ENCODE measurements around the gene MEST. TPM values are rescaled to one million over a fixed set of nuclear protein-coding genes. Genes with fewer than 3 reads are reported as not detected.

Gene MEST
- total and polyA plus RNA-seq, 9 donors = 16.2 to 64.5 (median 35.5) TPM

GRCh38 chr7:130489140-130489983, 2.5 kb upstream of the MEST start:
- no peak for DNase-seq
- H3K36me3 ChIP-seq = no peaks in the 10 kb centered on the region
- no peak overlapping the region for H3K4me3 ChIP-seq

GRCh38 chr7:130490311-130490791, 1.5 kb upstream of the MEST start:
- no peaks in the 10 kb centered on the region for H3K27me3 ChIP-seq
- peak in 1 of 5 donors; percentile 23 for DNase-seq
- WGBS, 3 donors = 53 to 64% (median 57%) methylated on average over 21 of the region's 21 CpGs
- no peaks in the 10 kb centered on the region for H3K36me3 ChIP-seq
- H3K27ac ChIP-seq = peak overlapping the region; percentile 27 to 28
- peaks cover 7% of the 10 kb centered on the region for H3K4me1 ChIP-seq (ENCODE audit: insufficient read depth)
- intact Hi-C loops (cut with DNase I) = loop anchor here in 3 of 4 donors (5.0 to 10.0 kb wide), 3 partner anchors 213 to 418 kb away; partner anchors contain the start of gene KLHDC10 (in 1 of the 3)
- TF ChIP-seq CTCF (IDR thresholded peaks at IDR 0.05) (no peak), EP300 (IDR thresholded peaks at IDR 0.05) (no peak), POLR2A (IDR thresholded peaks at IDR 0.05) (no peak)
- H3K4me3 ChIP-seq = no peak overlapping the region
- no peaks in the 10 kb centered on the region for H3K9me3 ChIP-seq

More at GRCh38 chr7:130489140-130489983, 2.5 kb upstream of the MEST start:
- TF ChIP-seq POLR2A (IDR thresholded peaks at IDR 0.05) (no peak), EP300 (IDR thresholded peaks at IDR 0.05) (no peak)
- Histone ChIP-seq H3K9me3 (no peaks in the 10 kb centered on the region), H3K27me3 (no peaks in the 10 kb centered on the region), H3K4me1 (ENCODE audit: insufficient read depth) (peaks cover 5% of the 10 kb centered on the region), H3K27ac (peak overlapping the region in 1 of 2 donors; percentile 28)
- WGBS, 3 donors = 21 to 25% (median 23%) methylated on average over 10 of the region's 10 CpGs
- intact Hi-C loops (cut with DNase I) = no loop called here

DNA sequence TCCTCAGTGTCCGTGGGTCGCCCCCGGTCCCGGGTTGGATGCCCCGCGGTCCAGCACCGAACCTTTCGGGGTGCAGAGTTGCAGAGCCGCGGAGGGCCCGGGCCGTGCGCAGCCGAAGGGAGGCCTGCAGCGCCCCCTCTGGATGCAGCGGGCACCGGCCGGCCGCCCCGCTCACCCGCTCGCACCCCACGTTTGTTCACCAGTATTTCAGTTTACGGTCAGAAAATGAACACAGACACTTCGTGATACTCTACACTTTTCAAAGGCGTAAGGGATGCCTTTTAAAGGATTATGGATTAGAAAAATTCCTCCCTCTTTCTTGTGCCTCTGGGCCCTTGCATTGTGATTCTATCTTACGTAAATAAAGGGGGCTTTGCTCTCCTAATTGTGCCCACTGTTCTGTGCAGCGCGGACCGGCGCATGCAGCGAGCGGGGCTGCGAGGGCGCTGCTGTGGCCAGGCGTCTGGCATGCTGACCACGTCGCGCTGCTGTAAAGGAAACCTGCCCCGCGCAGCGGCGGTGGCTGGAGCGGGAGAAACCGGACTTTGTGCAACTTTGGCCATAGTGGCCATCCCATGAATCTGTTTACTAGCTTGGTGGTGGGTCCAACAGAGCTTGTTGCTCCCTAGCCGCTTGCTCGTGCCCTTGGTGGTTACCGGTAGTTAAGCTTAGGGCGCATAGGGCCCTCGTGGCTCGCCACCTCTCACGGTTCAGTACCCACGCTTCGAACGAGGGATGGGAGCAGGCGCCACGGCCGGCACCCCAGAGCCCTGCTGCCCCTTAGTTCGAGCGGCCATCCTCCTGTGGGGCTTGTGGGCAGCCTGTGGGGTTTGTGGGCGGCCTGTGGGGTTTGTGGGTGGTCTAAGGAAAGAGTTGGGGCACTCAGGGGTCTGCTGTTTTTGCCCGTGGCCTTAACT, 739 bp upstream of the MEST start:
- Histone ChIP-seq H3K27me3 (no peaks in the 10 kb centered on the region), H3K27ac (peak overlapping the region; percentile 27 to 28), H3K4me3 (peak overlapping the region; percentile 38), H3K36me3 (no peaks in the 10 kb centered on the region), H3K4me1 (ENCODE audit: insufficient read depth) (peaks cover 4% of the 10 kb centered on the region), H3K9me3 (no peaks in the 10 kb centered on the region)
- intact Hi-C loops (cut with DNase I) = loop anchor here in 3 of 4 donors (5.0 to 10.0 kb wide), 3 partner anchors 214 to 419 kb away; partner anchors contain the start of gene KLHDC10 (in 1 of the 3)
- DNase-seq = peak; percentile 41 to 80 (median 72)
- WGBS, 3 donors = 45 to 60% (median 55%) methylated on average over 62 of the region's 62 CpGs
- peak; percentile 43 to 63 (median 57) for TF ChIP-seq CTCF (IDR thresholded peaks at IDR 0.05)
- TF ChIP-seq EP300 (IDR thresholded peaks at IDR 0.05) = no peak

DNA sequence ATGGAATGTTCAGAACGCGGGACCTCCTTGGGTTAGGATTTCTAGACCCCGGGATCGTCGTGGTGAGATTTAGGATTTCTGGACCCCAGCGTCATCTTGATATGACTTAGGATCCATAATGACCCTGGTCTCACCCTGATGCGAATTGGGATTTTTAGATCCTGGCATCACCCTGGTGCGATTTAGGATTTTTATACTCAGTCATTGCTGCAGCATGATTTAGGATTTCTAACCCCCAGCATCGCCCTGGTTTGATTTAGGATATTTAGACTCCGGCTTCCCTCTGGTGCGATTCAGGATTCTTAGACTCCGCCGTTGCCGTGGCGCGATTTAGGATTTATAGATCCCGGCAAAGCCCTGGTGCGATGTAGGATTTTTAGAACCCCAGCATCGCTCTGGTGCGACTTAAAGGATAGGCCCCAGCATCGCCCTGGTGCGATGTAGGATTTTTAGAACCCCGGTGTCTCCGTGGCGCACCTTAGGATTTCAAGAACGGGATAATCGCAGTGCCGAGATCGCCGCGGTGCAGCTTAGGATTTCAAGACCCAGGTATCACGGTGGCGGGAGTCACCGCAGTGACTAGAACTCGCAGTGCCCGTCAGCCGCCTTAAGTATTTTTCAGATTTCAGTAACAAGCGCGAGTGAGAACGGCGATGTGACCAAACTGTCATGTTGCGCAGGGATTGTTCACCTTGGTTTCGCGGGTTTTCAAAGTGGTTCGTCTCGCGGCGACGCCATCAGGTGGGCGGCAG, 814 bp downstream of the MEST start:
- peaks cover 4% of the 10 kb centered on the region for H3K4me1 ChIP-seq (ENCODE audit: insufficient read depth)
- 50 to 61% (median 57%) methylated on average over 50 of the region's 50 CpGs for WGBS, 3 donors
- no peak overlapping the region for H3K27ac ChIP-seq
- TF ChIP-seq CTCF (IDR thresholded peaks at IDR 0.05) = no peak
- no peak for TF ChIP-seq POLR2A (IDR thresholded peaks at IDR 0.05)
- TF ChIP-seq EP300 (IDR thresholded peaks at IDR 0.05) = no peak
- no peaks in the 10 kb centered on the region for H3K36me3 ChIP-seq
- no peaks in the 10 kb centered on the region for H3K9me3 ChIP-seq
- DNase-seq = peak in 1 of 5 donors; percentile 37
- peak overlapping the region; percentile 38 for H3K4me3 ChIP-seq
- H3K27me3 ChIP-seq = no peaks in the 10 kb centered on the region
- intact Hi-C loops (cut with DNase I) = loop anchor here in 3 of 4 donors (5.0 to 10.0 kb wide), 3 partner anchors 215 to 420 kb away; partner anchors contain the start of gene KLHDC10 (in 1 of the 3)
